NT2/D1 (cell line): ENCODE measurements around the gene LRRC32.

Source experiments
- DNase-seq: peaks from one replicate; pipeline ENCODE4 v3.0.0-alpha.2; 2011; ENCODE audit warnings: low read depth, low spot score
- H3K27me3 ChIP-seq: 2 replicates; pipeline ENCODE4 v1.6.0; 2011; ENCODE audit warnings: mild to moderate bottlenecking; ENCODE audit not compliant: insufficient read length, insufficient read depth
- H3K36me3 ChIP-seq: 2 replicates; pipeline ENCODE4 v1.6.1; 2011; ENCODE audit warnings: mild to moderate bottlenecking, low read length, mixed read lengths; ENCODE audit not compliant: insufficient read depth, insufficient read length
- H3K4me1 ChIP-seq: 2 replicates; pipeline ENCODE4 v1.5.1; 2011; ENCODE audit not compliant: insufficient read depth, insufficient read length
- H3K4me3 ChIP-seq: 2 replicates; pipeline ENCODE4 v1.5.1; 2011; ENCODE audit warnings: low read depth; ENCODE audit not compliant: insufficient read length
- H3K9ac ChIP-seq: 2 replicates; pipeline ENCODE4 v1.6.0; 2011; ENCODE audit warnings: low read depth; ENCODE audit not compliant: insufficient read length
- H3K9me3 ChIP-seq: 2 replicates; pipeline ENCODE4 v1.5.1; 2011; ENCODE audit warnings: mild to moderate bottlenecking, low read length; ENCODE audit not compliant: insufficient read depth
- SUZ12 ChIP-seq: IDR thresholded peaks from 2 replicates; pipeline ENCODE4 v1.6.1; 2011; ENCODE audit not compliant: insufficient read length, insufficient read depth; ENCODE audit errors: extremely low read depth
- YY1 ChIP-seq: IDR thresholded peaks from 2 replicates; pipeline ENCODE4 v1.6.1; 2011; ENCODE audit not compliant: insufficient read length, insufficient read depth
- ZNF274 ChIP-seq: IDR thresholded peaks from 2 replicates; pipeline ENCODE4 v1.6.1; 2011; ENCODE audit warnings: mild to moderate bottlenecking, low read depth, low read length

The LRRC32 gene

DNA sequence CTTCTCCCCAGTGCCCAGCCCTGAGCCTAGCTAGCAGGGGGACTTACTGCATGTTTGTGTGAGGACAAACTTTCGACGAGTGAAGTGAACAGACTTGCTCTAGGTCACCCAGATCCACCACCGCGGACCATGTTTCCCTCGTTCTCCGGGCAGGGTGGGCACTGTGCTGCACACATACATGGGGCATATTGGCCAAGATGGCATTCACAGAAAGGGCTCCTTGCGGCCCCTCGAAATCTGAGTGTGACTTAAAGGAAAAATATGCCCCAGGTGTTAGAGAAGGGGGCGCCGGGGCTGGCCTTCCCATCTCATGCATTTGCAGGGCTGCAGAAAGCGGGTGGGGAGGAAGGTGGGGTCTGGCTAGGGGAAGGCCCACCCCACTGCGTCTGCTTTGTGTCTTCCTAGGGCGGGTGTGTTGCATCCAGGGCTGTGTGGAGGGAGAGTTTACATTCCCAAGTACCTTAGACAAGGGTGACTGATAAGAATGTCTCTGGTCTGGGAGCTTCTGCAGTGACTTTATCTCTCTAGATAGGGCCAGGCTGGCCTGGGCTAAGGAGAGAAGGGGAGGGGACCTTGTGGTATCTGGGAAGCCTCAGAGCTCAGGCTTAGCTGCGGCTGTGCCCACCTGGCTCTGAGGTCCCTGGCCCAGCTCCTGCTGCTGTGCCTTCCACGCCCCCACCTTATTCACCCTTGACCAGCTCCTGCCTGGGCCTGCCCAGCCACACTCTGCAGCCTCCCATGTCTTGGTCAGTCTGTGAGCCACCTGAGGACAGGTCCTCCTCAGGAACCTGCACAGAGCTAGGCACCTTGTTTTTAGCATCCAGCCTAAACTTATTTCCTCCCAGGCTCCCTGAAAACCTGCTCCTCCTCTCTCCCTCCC lies 45.8 kb downstream of the LRRC32 start:
- Histone ChIP-seq H3K27me3 (no peaks in the 10 kb centered on the region), H3K4me1 (peaks cover 14% of the 10 kb centered on the region), H3K4me3 (no peak overlapping the region), H3K9ac (no peak overlapping the region), H3K36me3 (no peaks in the 10 kb centered on the region), H3K9me3 (no peaks in the 10 kb centered on the region)
- TF ChIP-seq YY1 (no peak), SUZ12 (no peak), ZNF274 (no peak)
- no peak for DNase-seq

DNA sequence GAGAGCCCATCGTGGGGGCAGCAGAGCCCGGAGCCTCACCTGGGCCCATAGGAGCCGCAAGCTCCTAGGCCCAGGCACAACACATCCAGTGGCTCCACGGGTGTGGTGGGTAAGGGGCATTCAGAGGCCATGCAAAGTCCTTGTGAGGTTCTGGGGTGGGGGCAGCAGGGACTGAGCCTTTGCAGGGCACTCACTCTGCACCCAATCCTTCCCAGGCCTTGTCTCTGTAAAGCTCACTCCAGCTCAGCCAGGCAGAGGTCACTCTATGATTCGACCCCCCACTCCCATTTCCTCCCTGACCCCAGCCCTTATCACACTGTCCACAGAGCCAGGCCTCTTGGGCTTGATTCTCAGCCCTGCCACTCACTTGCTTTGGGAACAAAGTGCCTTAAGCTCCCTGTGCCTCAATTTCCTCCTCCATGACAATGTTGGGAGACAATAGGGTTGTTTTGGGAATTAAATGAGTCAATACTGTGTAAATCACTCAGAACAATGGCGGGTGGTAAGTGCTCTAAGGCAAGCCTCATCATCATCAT lies 46.6 kb downstream of the LRRC32 start:
- H3K36me3 ChIP-seq: no peaks in the 10 kb centered on the region
- peaks cover 14% of the 10 kb centered on the region for H3K4me1 ChIP-seq
- H3K9ac ChIP-seq: no peak overlapping the region
- H3K9me3 ChIP-seq: peaks cover 1% of the 10 kb centered on the region; the same call in 1 of the 2 replicates
- H3K27me3 ChIP-seq: no peaks in the 10 kb centered on the region
- DNase-seq: no peak
- no peak overlapping the region for H3K4me3 ChIP-seq
- no peak for TF ChIP-seq SUZ12
- no peak for TF ChIP-seq YY1
- TF ChIP-seq ZNF274: no peak

GRCh38 chr11:76623171-76623883 lies 47.2 kb downstream of the LRRC32 start:
- no peak for TF ChIP-seq SUZ12
- TF ChIP-seq YY1: no peak
- TF ChIP-seq ZNF274: no peak
- peaks cover 14% of the 10 kb centered on the region for H3K4me1 ChIP-seq
- DNase-seq: no peak
- peaks cover 7% of the 10 kb centered on the region for H3K9me3 ChIP-seq
- no peaks in the 10 kb centered on the region for H3K27me3 ChIP-seq
- H3K9ac ChIP-seq: no peak overlapping the region
- H3K4me3 ChIP-seq: no peak overlapping the region
- H3K36me3 ChIP-seq: no peaks in the 10 kb centered on the region

DNA sequence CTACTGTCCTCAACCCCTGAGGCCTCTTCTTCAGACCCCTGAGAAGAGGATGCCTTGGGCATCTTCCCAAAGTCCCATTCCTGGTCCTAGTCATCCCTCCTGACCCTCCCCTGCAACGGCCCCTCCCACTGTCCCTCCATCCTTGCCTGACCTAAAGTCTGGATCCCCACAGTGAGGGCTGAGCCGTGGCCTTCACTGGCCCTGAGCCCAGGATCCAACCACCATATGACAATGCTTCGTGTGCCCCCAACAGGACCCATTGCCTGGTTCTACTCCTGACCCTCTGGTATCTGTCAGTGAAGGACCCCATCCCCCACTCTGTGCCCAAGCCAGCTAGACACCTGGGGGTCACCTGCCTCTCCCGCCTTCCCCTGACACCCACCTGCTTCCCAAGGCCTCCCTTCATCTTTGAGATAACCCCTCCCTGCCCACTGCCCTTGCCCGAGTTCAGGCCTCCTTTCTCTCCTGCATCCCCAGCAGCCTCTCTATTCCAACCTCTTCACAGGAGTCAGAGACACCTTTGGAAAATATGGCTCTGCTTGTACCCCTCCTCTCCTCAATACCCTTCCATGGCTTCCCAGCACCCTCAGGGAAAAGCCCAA lies 48.0 kb downstream of the LRRC32 start:
- H3K9ac ChIP-seq: no peak overlapping the region
- H3K27me3 ChIP-seq: no peaks in the 10 kb centered on the region
- H3K36me3 ChIP-seq: no peaks in the 10 kb centered on the region
- TF ChIP-seq YY1 (no peak), ZNF274 (no peak), SUZ12 (no peak)
- peaks cover 14% of the 10 kb centered on the region for H3K9me3 ChIP-seq
- H3K4me1 ChIP-seq: peaks cover 14% of the 10 kb centered on the region
- no peak for DNase-seq
- H3K4me3 ChIP-seq: no peak overlapping the region

GRCh38 chr11:76621868-76622267 lies 48.7 kb downstream of the LRRC32 start:
- Histone ChIP-seq H3K4me3 (no peak overlapping the region), H3K36me3 (no peaks in the 10 kb centered on the region), H3K9me3 (peaks cover 21% of the 10 kb centered on the region), H3K27me3 (no peaks in the 10 kb centered on the region), H3K9ac (no peak overlapping the region), H3K4me1 (peaks cover 14% of the 10 kb centered on the region)
- no peak for DNase-seq
- TF ChIP-seq YY1 (no peak), SUZ12 (no peak), ZNF274 (no peak)

- H3K27me3 ChIP-seq: no peaks in the 10 kb centered on the region
- peaks cover 23% of the 10 kb centered on the region for H3K9me3 ChIP-seq
- no peak for DNase-seq
- H3K4me3 ChIP-seq: no peak overlapping the region
- TF ChIP-seq YY1: no peak
- TF ChIP-seq ZNF274: no peak
- TF ChIP-seq SUZ12: no peak
- H3K9ac ChIP-seq: no peak overlapping the region
- no peaks in the 10 kb centered on the region for H3K36me3 ChIP-seq
- H3K4me1 ChIP-seq: peaks cover 14% of the 10 kb centered on the region
These were observed 49.1 kb downstream of the LRRC32 start for GRCh38 chr11:76621466-76621865.
